Measurements from ENCODE around the gene DDR2. TPM values are rescaled to one million over a fixed set of nuclear protein-coding genes. Genes with fewer than 3 reads are reported as not detected.

The DDR2 gene
- total and polyA plus RNA-seq, 2 of the 4 experiments (the other 2 are of a cell fraction): 66.1 to 245 TPM

DNA sequence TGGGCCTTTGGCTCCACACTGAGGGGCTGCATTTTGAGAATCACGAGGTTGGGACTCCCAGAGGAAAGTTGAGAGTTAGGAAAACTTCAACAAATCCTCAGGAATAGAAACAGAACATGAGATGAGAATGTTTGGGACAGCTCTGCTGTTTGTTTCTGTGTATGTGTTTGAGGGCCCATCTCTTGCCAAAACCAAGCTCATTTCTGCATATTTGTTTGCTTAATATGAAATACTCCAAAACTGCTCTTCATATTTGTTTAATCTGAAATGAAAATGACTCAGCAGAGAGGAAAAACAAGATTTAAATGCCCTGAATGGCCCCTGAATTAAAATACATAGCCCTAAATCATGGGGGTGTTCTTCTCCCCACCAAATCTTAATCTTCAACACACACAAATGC, 78.1 kb downstream of the DDR2 start:
- H2AFZ ChIP-seq (replicated peaks; ENCODE audit: low read length, poor library complexity): no peak overlapping the region
- H3K79me1 ChIP-seq (ENCODE audit: low read depth in 1 of 2, low read length in 2 of 2): peaks cover 63 to 86% of the 10 kb centered on the region in 2 experiments
- DNase-seq (peak; percentile 59), ATAC-seq (ENCODE audit: low read depth) (peak; percentile 64)
- H2AK5ac ChIP-seq (ENCODE audit: low read depth, low read length): peak overlapping the region; percentile 75; the same call in 1 of the 2 replicates
- dilution Hi-C loops (cut with HindIII; ENCODE audit: low sequenced_read_pairs, unreplicated experiment) (no loop called here), in situ Hi-C loops (cut with MboI; ENCODE audit: low sequenced_read_pairs) (no loop called here), intact Hi-C loops (cut with micrococcal nuclease) (loop anchor here (2.0 to 5.0 kb wide), 2 partner anchors 14 to 62 kb away; no protein-coding TSS in a partner anchor)
- TF ChIP-seq NFE2L2 (IDR thresholded peaks at IDR 0.05; ENCODE audit: low read depth, low read length) (peak; percentile 48; the same call in 1 of the 2 replicates), CTCF (conservative IDR thresholded peaks at IDR 0.05; ENCODE audit: low read depth, low read length) (no peak)
- H3K56ac ChIP-seq (ENCODE audit: extremely low read depth, insufficient read depth, low read length): no peak overlapping the region
- peaks cover 28% of the 10 kb centered on the region for H3K4me1 ChIP-seq (ENCODE audit: control insufficient read depth, insufficient read depth, low read length)
- peak overlapping the region; percentile 100 for H3K27ac ChIP-seq (ENCODE audit: insufficient read depth, low read length)
- H3K9ac ChIP-seq (ENCODE audit: low read depth, low read length): peak overlapping the region; percentile 33; the same call in 1 of the 2 replicates
- peak overlapping the region; percentile 97 for H3K18ac ChIP-seq (ENCODE audit: low read depth, low read length)
- H2AK9ac ChIP-seq (replicated peaks; ENCODE audit: low read depth, low read length, poor library complexity): peak overlapping the region; percentile 77
- ChIA-PET POLR2A (ENCODE audit: unreplicated experiment) (no interaction called here), CTCF (interaction anchor here (1.4 kb wide), 1 partner anchor 97 kb away, joined by 4 read pairs; no protein-coding TSS in a partner anchor)
- peak overlapping the region; percentile 99 for H4K5ac ChIP-seq (ENCODE audit: low read depth, low read length)
- BruUV-seq (replicated peaks): no TSS peak
- H3K27me3 ChIP-seq (ENCODE audit: control insufficient read depth, insufficient read depth, low read length): no peaks in the 10 kb centered on the region
- no peaks in the 10 kb centered on the region for H3K9me3 ChIP-seq (ENCODE audit: control insufficient read depth, insufficient read depth, low read length)
- H2BK20ac ChIP-seq (ENCODE audit: low read depth, low read length): peak overlapping the region; percentile 15; the same call in 1 of the 2 replicates
- peak overlapping the region; percentile 41 for H3K14ac ChIP-seq (replicated peaks; ENCODE audit: low read depth, low read length)
- H4K91ac ChIP-seq (ENCODE audit: insufficient read depth, low read depth, low read length): no peak overlapping the region
- H3K4ac ChIP-seq (ENCODE audit: low read depth, low read length): peak overlapping the region; percentile 72
- no peak overlapping the region for H3K4me3 ChIP-seq (ENCODE audit: insufficient read depth, low read depth, low read length)
- H4K20me1 ChIP-seq (ENCODE audit: insufficient read depth, low read length): peaks cover 68% of the 10 kb centered on the region; the same call in 1 of the 2 replicates
- H3K23ac ChIP-seq (ENCODE audit: low read depth, low read length): peak overlapping the region; percentile 57; the same call in 1 of the 2 replicates
- H3K9me1 ChIP-seq (ENCODE audit: insufficient read depth, low read length): peaks cover 51% of the 10 kb centered on the region
- H2BK15ac ChIP-seq (ENCODE audit: low read depth, low read length): no peak overlapping the region; the same call in 2 of the 3 replicates
- WGBS, 2 experiments (ENCODE audit: extremely low coverage in 2 of 2, insufficient read length in 1 of 2): no CpG with 5 or more reads among the region's 1 CpG
- H4K8ac ChIP-seq (ENCODE audit: low read depth in 2 of 2, low read length in 2 of 2): peak overlapping the region; percentile 53 to 63; a peak in 3 of 4 replicates
- peak overlapping the region; percentile 91 for H2BK5ac ChIP-seq (ENCODE audit: low read depth, low read length, poor library complexity, severe bottlenecking)
- H3K4me2 ChIP-seq (ENCODE audit: low read depth, low read length): peak overlapping the region; percentile 75
- H3K36me3 ChIP-seq (ENCODE audit: control insufficient read depth, insufficient read depth, low read length): peaks cover 27% of the 10 kb centered on the region
- H2BK120ac ChIP-seq (ENCODE audit: low read depth, low read length): peak overlapping the region; percentile 44; the same call in 1 of the 2 replicates

All from IMR-90 (cell line).